Ectodermal cell (in vitro differentiated cells): ENCODE measurements around the gene TMTC2. TPM values are rescaled to one million over a fixed set of nuclear protein-coding genes. Genes with fewer than 3 reads are reported as not detected.

Source experiments
- H3K27ac ChIP-seq: 2 replicates; pipeline ENCODE4 v1.7.0; 2013; ENCODE audit warnings: mild to moderate bottlenecking, low read depth, low read length; ENCODE audit not compliant: insufficient read depth, poor library complexity, severe bottlenecking
- H3K27me3 ChIP-seq: 2 replicates; pipeline ENCODE4 v1.7.0; 2013; ENCODE audit warnings: mild to moderate bottlenecking, low read length; ENCODE audit not compliant: insufficient read depth, control insufficient read depth, poor library complexity, severe bottlenecking
- H3K36me3 ChIP-seq: one replicate; pipeline ENCODE4 v1.7.0; 2013; ENCODE audit warnings: low read length; ENCODE audit not compliant: control insufficient read depth, insufficient read depth
- H3K4me1 ChIP-seq: one replicate; pipeline ENCODE4 v1.7.0; 2013; ENCODE audit warnings: low read length; ENCODE audit not compliant: control insufficient read depth, insufficient read depth
- H3K4me3 ChIP-seq: 2 replicates; pipeline ENCODE4 v1.7.0; 2013; ENCODE audit warnings: low read depth, low read length, control low read depth; ENCODE audit not compliant: insufficient read depth
- H3K9me3 ChIP-seq: 2 replicates; pipeline ENCODE4 v1.7.0; 2013; ENCODE audit warnings: mild to moderate bottlenecking, low read length, moderate library complexity; ENCODE audit not compliant: control insufficient read depth
- WGBS, 2 experiments: methylation state at CpG; one replicate each; pipeline ENCODE4 v1.1.7; 2013; ENCODE audit warnings: missing lambda C conversion rate in 2 of 2; 5-methylcytosine and 5-hydroxymethylcytosine counted together
- polyA plus RNA-seq, 4 experiments: library from polyadenylated mRNA; stranded (reverse); fragments of 50-300 nt; gene quantifications; one replicate each; pipeline ENCODE4 v1.2.3, GENCODE V29; 2013

TMTC2 gene
- polyA plus RNA-seq (2013, experiment 1 of 4) = 16.5 TPM
- polyA plus RNA-seq (2013, experiment 2 of 4) = 18.2 TPM
- polyA plus RNA-seq (2013, experiment 3 of 4) = 15.8 TPM
- polyA plus RNA-seq (2013, experiment 4 of 4) = 21.6 TPM

GRCh38 chr12:82686168-82687020, at the start of gene TMTC2:
Gene TMTC2, plus strand, starts transcription at chr12:82686906.
- Histone ChIP-seq H3K9me3 (no peaks in the 10 kb centered on the region), H3K36me3 (no peaks in the 10 kb centered on the region), H3K4me1 (peaks cover 14% of the 10 kb centered on the region), H3K4me3 (peak within 1 kb of the TSS; percentile 82), H3K27ac (peak within 1 kb of the TSS; percentile 44), H3K27me3 (no peaks in the 10 kb centered on the region)
- 1% methylated on average over 39 of the region's 39 CpGs for WGBS, 2 experiments

- Histone ChIP-seq H3K36me3 (no peaks in the 10 kb centered on the region), H3K4me3 (no peak overlapping the region)
- WGBS, 2 experiments = 97 to 100% methylated on average over 1 of the region's 1 CpG
Measured at GRCh38 chr12:82638324-82638723, 48.4 kb upstream of the TMTC2 start.

GRCh38 chr12:82644896-82645295, 41.8 kb upstream of the TMTC2 start:
- 89 to 100% methylated on average over 1 to 2 of the region's 2 CpGs for WGBS, 2 experiments
- Histone ChIP-seq H3K9me3 (no peaks in the 10 kb centered on the region), H3K36me3 (no peaks in the 10 kb centered on the region), H3K27ac (no peak overlapping the region), H3K4me1 (no peaks in the 10 kb centered on the region), H3K27me3 (no peaks in the 10 kb centered on the region), H3K4me3 (no peak overlapping the region)

More at GRCh38 chr12:82638324-82638723, 48.4 kb upstream of the TMTC2 start:
- no peaks in the 10 kb centered on the region for H3K9me3 ChIP-seq
- no peaks in the 10 kb centered on the region for H3K27me3 ChIP-seq
- H3K4me1 ChIP-seq = no peaks in the 10 kb centered on the region
- no peak overlapping the region for H3K27ac ChIP-seq

- Histone ChIP-seq H3K36me3 (no peaks in the 10 kb centered on the region), H3K9me3 (no peaks in the 10 kb centered on the region), H3K27me3 (no peaks in the 10 kb centered on the region), H3K27ac (no peak overlapping the region), H3K4me3 (no peak overlapping the region), H3K4me1 (peaks cover 1% of the 10 kb centered on the region)
Measured at GRCh38 chr12:82645414-82645813, 41.3 kb upstream of the TMTC2 start.

GRCh38 chr12:82647853-82648252, 38.9 kb upstream of the TMTC2 start:
- Histone ChIP-seq H3K4me3 (no peak overlapping the region), H3K27ac (no peak overlapping the region), H3K9me3 (no peaks in the 10 kb centered on the region), H3K4me1 (peaks cover 6% of the 10 kb centered on the region), H3K36me3 (no peaks in the 10 kb centered on the region), H3K27me3 (no peaks in the 10 kb centered on the region)
- WGBS, 2 experiments = 66 to 74% methylated on average over 4 of the region's 4 CpGs

GRCh38 chr12:82648259-82648909, 38.3 kb upstream of the TMTC2 start:
- 93 to 99% methylated on average over 5 of the region's 5 CpGs for WGBS, 2 experiments
- Histone ChIP-seq H3K4me1 (peaks cover 6% of the 10 kb centered on the region), H3K4me3 (no peak overlapping the region), H3K27ac (no peak overlapping the region), H3K36me3 (no peaks in the 10 kb centered on the region), H3K27me3 (no peaks in the 10 kb centered on the region), H3K9me3 (no peaks in the 10 kb centered on the region)

GRCh38 chr12:82650627-82651337, 35.9 kb upstream of the TMTC2 start:
- H3K4me1 ChIP-seq = peaks cover 6% of the 10 kb centered on the region
- H3K36me3 ChIP-seq = no peaks in the 10 kb centered on the region
- H3K27ac ChIP-seq = no peak overlapping the region
- H3K4me3 ChIP-seq = no peak overlapping the region
- 52 to 58% methylated on average over 3 of the region's 3 CpGs for WGBS, 2 experiments
- H3K9me3 ChIP-seq = no peaks in the 10 kb centered on the region
- no peaks in the 10 kb centered on the region for H3K27me3 ChIP-seq

GRCh38 chr12:82651489-82651888, 35.2 kb upstream of the TMTC2 start:
- Histone ChIP-seq H3K27ac (no peak overlapping the region), H3K4me1 (peaks cover 6% of the 10 kb centered on the region), H3K9me3 (no peaks in the 10 kb centered on the region), H3K4me3 (no peak overlapping the region), H3K27me3 (no peaks in the 10 kb centered on the region), H3K36me3 (no peaks in the 10 kb centered on the region)
- WGBS, 2 experiments = 82 to 90% methylated on average over 3 of the region's 4 CpGs

- no peaks in the 10 kb centered on the region for H3K36me3 ChIP-seq
- no peak overlapping the region for H3K27ac ChIP-seq
- no peak overlapping the region for H3K4me3 ChIP-seq
- peaks cover 6% of the 10 kb centered on the region for H3K4me1 ChIP-seq
- no peaks in the 10 kb centered on the region for H3K9me3 ChIP-seq
- H3K27me3 ChIP-seq = no peaks in the 10 kb centered on the region
- WGBS, 2 experiments = 91 to 100% methylated on average over 1 of the region's 1 CpG
Measured at GRCh38 chr12:82652071-82652470, 34.6 kb upstream of the TMTC2 start.

GRCh38 chr12:82655751-82656150, 31.0 kb upstream of the TMTC2 start:
- no peak overlapping the region for H3K4me3 ChIP-seq
- peaks cover 1% of the 10 kb centered on the region for H3K4me1 ChIP-seq
- no peak overlapping the region for H3K27ac ChIP-seq
- WGBS, 2 experiments = 92% methylated on average over 4 of the region's 4 CpGs
- no peaks in the 10 kb centered on the region for H3K9me3 ChIP-seq
- no peaks in the 10 kb centered on the region for H3K27me3 ChIP-seq
- H3K36me3 ChIP-seq = no peaks in the 10 kb centered on the region
